C4-2B (cell line): ENCODE results near the gene BRAF.
"Not testable (repeated sequence)": the region's sequence is repeated elsewhere in the genome, so short reads cannot be mapped to it uniquely, and the experiment has no call there.

ENCODE experiments used
- H3K27ac ChIP-seq: fragments of 450-650 bp; 2 replicates; pipeline ENCODE4 v1.5.1; 2017
- ZFX ChIP-seq: fragments of 450-650 bp; IDR thresholded peaks from 2 replicates; pipeline ENCODE4 v1.6.1; 2017
- TF ChIP-seq, protein P1 (sequence below): fragments of 450-650 bp; conservative IDR thresholded peaks from 2 replicates; pipeline ENCODE4 v1.5.1; 2017; ENCODE audit warnings: mild to moderate bottlenecking

Gene BRAF

DNA sequence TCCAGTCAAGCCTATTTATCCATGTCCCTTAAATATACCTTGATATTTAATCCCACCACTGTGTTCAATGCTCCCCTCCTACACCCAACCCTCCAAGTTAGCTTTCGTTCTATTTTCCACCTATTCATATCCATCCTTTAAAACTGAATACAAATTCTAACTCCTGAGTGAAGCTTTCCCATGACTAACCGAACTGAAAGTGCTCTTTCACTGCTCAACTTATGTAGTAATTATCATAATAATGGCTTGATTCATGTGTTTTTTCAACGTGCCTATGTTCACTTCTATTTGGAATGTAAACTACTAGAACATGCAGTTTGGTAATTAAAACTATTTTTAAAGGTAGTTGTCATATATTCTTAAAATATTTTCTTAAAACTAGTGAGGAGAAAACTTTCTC lies 170.2 kb downstream of the BRAF start:
- no peak overlapping the region for H3K27ac ChIP-seq
- TF ChIP-seq, protein P1, sequence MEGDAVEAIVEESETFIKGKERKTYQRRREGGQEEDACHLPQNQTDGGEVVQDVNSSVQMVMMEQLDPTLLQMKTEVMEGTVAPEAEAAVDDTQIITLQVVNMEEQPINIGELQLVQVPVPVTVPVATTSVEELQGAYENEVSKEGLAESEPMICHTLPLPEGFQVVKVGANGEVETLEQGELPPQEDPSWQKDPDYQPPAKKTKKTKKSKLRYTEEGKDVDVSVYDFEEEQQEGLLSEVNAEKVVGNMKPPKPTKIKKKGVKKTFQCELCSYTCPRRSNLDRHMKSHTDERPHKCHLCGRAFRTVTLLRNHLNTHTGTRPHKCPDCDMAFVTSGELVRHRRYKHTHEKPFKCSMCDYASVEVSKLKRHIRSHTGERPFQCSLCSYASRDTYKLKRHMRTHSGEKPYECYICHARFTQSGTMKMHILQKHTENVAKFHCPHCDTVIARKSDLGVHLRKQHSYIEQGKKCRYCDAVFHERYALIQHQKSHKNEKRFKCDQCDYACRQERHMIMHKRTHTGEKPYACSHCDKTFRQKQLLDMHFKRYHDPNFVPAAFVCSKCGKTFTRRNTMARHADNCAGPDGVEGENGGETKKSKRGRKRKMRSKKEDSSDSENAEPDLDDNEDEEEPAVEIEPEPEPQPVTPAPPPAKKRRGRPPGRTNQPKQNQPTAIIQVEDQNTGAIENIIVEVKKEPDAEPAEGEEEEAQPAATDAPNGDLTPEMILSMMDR, result no peak
- TF ChIP-seq ZFX, result no peak

- H3K27ac ChIP-seq, result no peak overlapping the region
- TF ChIP-seq ZFX, result no peak
- TF ChIP-seq, protein P1, result no peak
These were observed 172.2 kb downstream of the BRAF start for GRCh38 chr7:140752533-140752932.

DNA sequence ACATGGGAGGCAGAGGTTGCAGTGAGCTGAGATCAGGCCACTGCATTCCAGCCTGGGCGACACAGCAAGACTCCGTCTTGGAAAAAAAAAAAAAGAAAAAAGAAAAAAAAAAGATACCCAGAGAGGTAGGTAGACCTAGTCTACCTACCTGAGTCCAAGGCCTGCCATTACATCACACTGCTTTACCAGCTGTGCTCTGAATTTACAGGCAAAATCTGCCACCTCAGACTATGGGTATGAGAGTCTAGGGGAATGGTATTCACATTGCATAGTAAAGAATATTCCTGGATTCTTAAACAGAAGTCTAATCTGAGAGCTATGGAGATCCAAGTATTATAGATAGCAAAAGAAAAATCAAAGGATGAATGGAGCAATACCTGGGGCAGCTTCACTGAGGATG lies 178.0 kb downstream of the BRAF start:
- H3K27ac ChIP-seq, result no peak overlapping the region
- TF ChIP-seq, protein P1, result no peak
- no peak for TF ChIP-seq ZFX

GRCh38 chr7:140745266-140746058 lies 179.3 kb downstream of the BRAF start:
- TF ChIP-seq, protein P1, result no peak
- TF ChIP-seq ZFX, result no peak
- no peak overlapping the region for H3K27ac ChIP-seq

GRCh38 chr7:140744005-140744404 lies 180.7 kb downstream of the BRAF start:
- no peak overlapping the region for H3K27ac ChIP-seq
- TF ChIP-seq, protein P1, result no peak
- TF ChIP-seq ZFX, result no peak

DNA sequence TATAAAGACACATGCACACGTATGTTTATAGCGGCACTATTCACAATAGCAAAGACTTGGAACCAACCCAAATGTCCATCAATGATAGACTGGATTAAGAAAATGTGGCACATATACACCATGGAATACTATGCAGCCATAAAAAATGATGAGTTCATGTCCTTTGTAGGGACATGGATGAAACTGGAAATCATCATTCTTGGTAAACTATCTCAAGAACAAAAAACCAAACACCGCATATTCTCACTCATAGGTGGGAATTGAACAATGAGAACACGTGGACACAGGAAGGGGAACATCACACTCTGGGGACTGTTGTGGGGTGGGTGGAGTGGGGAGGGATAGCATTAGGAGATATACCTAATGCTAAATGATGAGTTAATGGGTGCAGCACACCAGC lies 181.5 kb downstream of the BRAF start:
- H3K27ac ChIP-seq, result not testable (repeated sequence)

GRCh38 chr7:140738280-140738679 lies 186.4 kb downstream of the BRAF start:
- TF ChIP-seq, protein P1, result no peak
- no peak for TF ChIP-seq ZFX
- H3K27ac ChIP-seq, result no peak overlapping the region

- no peak overlapping the region for H3K27ac ChIP-seq
- TF ChIP-seq ZFX, result no peak
- TF ChIP-seq, protein P1, result no peak
These were observed 190.0 kb downstream of the BRAF start for GRCh38 chr7:140734729-140735128.
